Measurements from ENCODE around the gene LDLRAD3.

The LDLRAD3 gene

GRCh38 chr11:36105743-36106581, 162.1 kb downstream of the LDLRAD3 start:
- no peak for TF ChIP-seq CTCF (IDR thresholded peaks at IDR 0.05)
- Histone ChIP-seq H3K27ac (peak overlapping the region in 1 of 2 donors; percentile 16), H3K4me3 (no peak overlapping the region)
- no peak for DNase-seq (ENCODE audit: low spot score)

GRCh38 chr11:36107547-36107946, 163.7 kb downstream of the LDLRAD3 start:
- Histone ChIP-seq H3K27ac (no peak overlapping the region), H3K4me3 (no peak overlapping the region)
- no peak for TF ChIP-seq CTCF (IDR thresholded peaks at IDR 0.05)
- peak; percentile 1 for DNase-seq (ENCODE audit: low spot score)

- TF ChIP-seq CTCF (IDR thresholded peaks at IDR 0.05) = no peak
- DNase-seq (ENCODE audit: low spot score) = peak; percentile 14
- Histone ChIP-seq H3K27ac (no peak overlapping the region), H3K4me3 (no peak overlapping the region)
Measured at GRCh38 chr11:36108881-36109589, 165.2 kb downstream of the LDLRAD3 start.

GRCh38 chr11:36109590-36109849, 165.7 kb downstream of the LDLRAD3 start:
- no peak for DNase-seq (ENCODE audit: low spot score)
- Histone ChIP-seq H3K27ac (no peak overlapping the region), H3K4me3 (no peak overlapping the region)
- TF ChIP-seq CTCF (IDR thresholded peaks at IDR 0.05) = no peak

GRCh38 chr11:36109850-36110606, 166.2 kb downstream of the LDLRAD3 start:
- Histone ChIP-seq H3K27ac (no peak overlapping the region), H3K4me3 (no peak overlapping the region)
- no peak for TF ChIP-seq CTCF (IDR thresholded peaks at IDR 0.05)
- DNase-seq (ENCODE audit: low spot score) = no peak

GRCh38 chr11:36110668-36111410, 167.0 kb downstream of the LDLRAD3 start:
- no peak for DNase-seq (ENCODE audit: low spot score)
- no peak for TF ChIP-seq CTCF (IDR thresholded peaks at IDR 0.05)
- H3K27ac ChIP-seq = no peak overlapping the region
- H3K4me3 ChIP-seq = no peak overlapping the region
